ENCODE results near the gene TNXB.

- TF ChIP-seq EZH2 (IDR thresholded peaks at IDR 0.05) (no peak), POLR2AphosphoS5 (IDR thresholded peaks at IDR 0.05; ENCODE audit: borderline replicate concordance, low read depth, low read length) (no peak), FOXP2 (optimal IDR thresholded peaks at IDR 0.05; ENCODE audit: control extremely low read depth, extremely low read length, insufficient read depth) (no peak)
Observed at GRCh38 chr6:32047539-32047854, 61.6 kb downstream of the TNXB start.

Measured in SK-N-MC (cell line).